Stimulated activated CD4-positive, alpha-beta T cell treated with anti-CD3 and anti-CD28 coated beads, Interleukin-12 subunit alpha, Interleukin-12 subunit beta, amount 100 ng/mL, for 48 hours (primary cell): ENCODE data around the gene FAM168B.

ENCODE experiments used
- DNase-seq, 3 donors: peaks; one replicate each; pipeline ENCODE4 v3.0.0-alpha.2; 2020; ENCODE audit warnings: low read depth in 2 of 3, low spot score in 1 of 3

FAM168B gene

GRCh38 chr2:131056204-131056931 is 36.9 kb downstream of the FAM168B start:
- no peak for DNase-seq

GRCh38 chr2:131055169-131056065 is 37.8 kb downstream of the FAM168B start:
- no peak for DNase-seq

GRCh38 chr2:131054488-131054887 is 38.8 kb downstream of the FAM168B start:
- no peak for DNase-seq

- DNase-seq, result no peak
These were observed 40.5 kb downstream of the FAM168B start for GRCh38 chr2:131052741-131053263.

- no peak for DNase-seq
These were observed 42.4 kb downstream of the FAM168B start for GRCh38 chr2:131050896-131051295.

- no peak for DNase-seq
These were observed 44.0 kb downstream of the FAM168B start for GRCh38 chr2:131049150-131049718.

- no peak for DNase-seq
These were observed 44.6 kb downstream of the FAM168B start for GRCh38 chr2:131048641-131049040.

GRCh38 chr2:131047920-131048560 is 45.2 kb downstream of the FAM168B start:
- no peak for DNase-seq

GRCh38 chr2:131046918-131047652 is 46.2 kb downstream of the FAM168B start:
- DNase-seq, result no peak

GRCh38 chr2:131046028-131046917 is 47.0 kb downstream of the FAM168B start:
- no peak for DNase-seq

- DNase-seq, result no peak
These were observed 47.8 kb downstream of the FAM168B start for GRCh38 chr2:131045286-131046027.

GRCh38 chr2:131044757-131045150 is 48.5 kb downstream of the FAM168B start:
- no peak for DNase-seq

GRCh38 chr2:131044075-131044756 is 49.0 kb downstream of the FAM168B start:
- no peak for DNase-seq

GRCh38 chr2:131043199-131044074 is 49.8 kb downstream of the FAM168B start:
- DNase-seq, result no peak

- no peak for DNase-seq
These were observed 51.0 kb downstream of the FAM168B start for GRCh38 chr2:131042148-131042775.

- no peak for DNase-seq
These were observed 51.7 kb downstream of the FAM168B start for GRCh38 chr2:131041402-131042147.
